Muscle layer of duodenum (tissue), 2 donors: ENCODE measurements around the gene SMARCB1.

Experiments
- H3K27ac ChIP-seq: one replicate; pipeline ENCODE4 v1.7.0; 2013; ENCODE audit warnings: mild to moderate bottlenecking, low read length
- H3K27me3 ChIP-seq: one replicate; pipeline ENCODE4 v1.7.0; 2013; ENCODE audit warnings: low read depth, mild to moderate bottlenecking, control low read depth, low read length
- H3K36me3 ChIP-seq, 2 donors: one replicate each; pipeline ENCODE4 v1.7.0; 2013; ENCODE audit warnings: low read length in 2 of 2, control low read depth in 1 of 2, mild to moderate bottlenecking in 1 of 2; ENCODE audit not compliant: insufficient read depth in 2 of 2, control insufficient read depth in 1 of 2
- H3K4me1 ChIP-seq, 2 donors: one replicate each; pipeline ENCODE4 v1.7.0; 2013; ENCODE audit warnings: low read length in 2 of 2, mild to moderate bottlenecking in 2 of 2, control low read depth in 1 of 2, moderate library complexity in 1 of 2; ENCODE audit not compliant: insufficient read depth in 2 of 2, control insufficient read depth in 1 of 2
- H3K4me3 ChIP-seq, 2 donors: one replicate each; pipeline ENCODE4 v1.7.0; 2013; ENCODE audit warnings: low read length in 2 of 2, low read depth in 1 of 2, mild to moderate bottlenecking in 1 of 2
- H3K9me3 ChIP-seq, 2 donors: one replicate each; pipeline ENCODE4 v1.7.0; 2013; ENCODE audit warnings: low read length in 2 of 2, control low read depth in 1 of 2, mild to moderate bottlenecking in 1 of 2; ENCODE audit not compliant: control insufficient read depth in 1 of 2
- donor health status: healthy.

Gene SMARCB1

GRCh38 chr22:23806837-23807236 is 20.1 kb downstream of the SMARCB1 start:
- Histone ChIP-seq H3K36me3 (peaks cover 45 to 54% of the 10 kb centered on the region in 2 donors), H3K27ac (no peak overlapping the region), H3K4me1 (no peaks in the 10 kb centered on the region), H3K27me3 (no peaks in the 10 kb centered on the region), H3K9me3 (no peaks in the 10 kb centered on the region), H3K4me3 (no peak overlapping the region)

- H3K27ac ChIP-seq, result no peak overlapping the region
- peaks cover 24 to 37% of the 10 kb centered on the region in 2 donors for H3K36me3 ChIP-seq
- no peaks in the 10 kb centered on the region for H3K9me3 ChIP-seq
- H3K27me3 ChIP-seq, result no peaks in the 10 kb centered on the region
- no peak overlapping the region for H3K4me3 ChIP-seq
- no peaks in the 10 kb centered on the region for H3K4me1 ChIP-seq
These were observed 25.6 kb downstream of the SMARCB1 start for GRCh38 chr22:23812378-23812777.

- Histone ChIP-seq H3K4me1 (no peaks in the 10 kb centered on the region), H3K9me3 (no peaks in the 10 kb centered on the region), H3K36me3 (peaks cover 30 to 70% of the 10 kb centered on the region in 2 donors), H3K27me3 (no peaks in the 10 kb centered on the region), H3K4me3 (no peak overlapping the region), H3K27ac (no peak overlapping the region)
These were observed 28.9 kb downstream of the SMARCB1 start for GRCh38 chr22:23815541-23816155.

GRCh38 chr22:23816156-23816976 is 29.6 kb downstream of the SMARCB1 start:
- no peaks in the 10 kb centered on the region for H3K27me3 ChIP-seq
- H3K4me1 ChIP-seq, result no peaks in the 10 kb centered on the region
- H3K4me3 ChIP-seq, result no peak overlapping the region
- no peaks in the 10 kb centered on the region for H3K9me3 ChIP-seq
- peaks cover 33 to 73% of the 10 kb centered on the region in 2 donors for H3K36me3 ChIP-seq
- H3K27ac ChIP-seq, result no peak overlapping the region

- no peaks in the 10 kb centered on the region for H3K9me3 ChIP-seq
- H3K36me3 ChIP-seq, result peaks cover 32 to 76% of the 10 kb centered on the region in 2 donors
- no peaks in the 10 kb centered on the region for H3K4me1 ChIP-seq
- no peak overlapping the region for H3K4me3 ChIP-seq
- H3K27ac ChIP-seq, result no peak overlapping the region
- no peaks in the 10 kb centered on the region for H3K27me3 ChIP-seq
These were observed 30.4 kb downstream of the SMARCB1 start for GRCh38 chr22:23817146-23817545.

- H3K4me1 ChIP-seq, result no peaks in the 10 kb centered on the region
- H3K27ac ChIP-seq, result no peak overlapping the region
- H3K9me3 ChIP-seq, result no peaks in the 10 kb centered on the region
- peaks cover 42 to 86% of the 10 kb centered on the region in 2 donors for H3K36me3 ChIP-seq
- H3K27me3 ChIP-seq, result no peaks in the 10 kb centered on the region
- no peak overlapping the region for H3K4me3 ChIP-seq
These were observed 31.8 kb downstream of the SMARCB1 start for GRCh38 chr22:23818541-23818940.

- no peaks in the 10 kb centered on the region for H3K4me1 ChIP-seq
These were observed 34.0 kb downstream of the SMARCB1 start for GRCh38 chr22:23820748-23821211.

GRCh38 chr22:23822101-23822671 is 35.4 kb downstream of the SMARCB1 start:
- H3K36me3 ChIP-seq, result peaks cover 48 to 93% of the 10 kb centered on the region in 2 donors
- H3K9me3 ChIP-seq, result no peaks in the 10 kb centered on the region
- no peak overlapping the region for H3K4me3 ChIP-seq
- H3K4me1 ChIP-seq, result no peaks in the 10 kb centered on the region
- H3K27ac ChIP-seq, result no peak overlapping the region
- no peaks in the 10 kb centered on the region for H3K27me3 ChIP-seq

More at GRCh38 chr22:23820748-23821211, 34.0 kb downstream of the SMARCB1 start:
- Histone ChIP-seq H3K9me3 (no peaks in the 10 kb centered on the region), H3K27ac (no peak overlapping the region), H3K36me3 (peaks cover 58 to 93% of the 10 kb centered on the region in 2 donors), H3K27me3 (no peaks in the 10 kb centered on the region), H3K4me3 (no peak overlapping the region)

GRCh38 chr22:23823331-23823791 is 36.6 kb downstream of the SMARCB1 start:
- H3K27me3 ChIP-seq, result no peaks in the 10 kb centered on the region
- H3K4me3 ChIP-seq, result no peak overlapping the region
- H3K36me3 ChIP-seq, result peaks cover 43 to 89% of the 10 kb centered on the region in 2 donors
- no peaks in the 10 kb centered on the region for H3K9me3 ChIP-seq
- H3K4me1 ChIP-seq, result no peaks in the 10 kb centered on the region
- H3K27ac ChIP-seq, result no peak overlapping the region

GRCh38 chr22:23824476-23825245 is 37.9 kb downstream of the SMARCB1 start:
- H3K4me3 ChIP-seq, result no peak overlapping the region
- no peaks in the 10 kb centered on the region for H3K27me3 ChIP-seq
- peaks cover 56 to 89% of the 10 kb centered on the region in 2 donors for H3K36me3 ChIP-seq
- H3K9me3 ChIP-seq, result no peaks in the 10 kb centered on the region
- H3K4me1 ChIP-seq, result no peaks in the 10 kb centered on the region
- no peak overlapping the region for H3K27ac ChIP-seq
